OCI-LY7 (cell line): ENCODE measurements around the gene PTGES.

Experiments
- CTCF ChIP-seq: fragments of 200-600 bp; sonication (generic); conservative IDR thresholded peaks from 2 replicates; pipeline ENCODE4 v1.5.1; 2014; ENCODE audit warnings: mild to moderate bottlenecking, antibody characterized with exemption, low read length, moderate library complexity, mixed read lengths
- EZH2phosphoT487 ChIP-seq: fragments of 200-600 bp; sonication (generic); IDR thresholded peaks from 2 replicates; pipeline ENCODE4 v1.6.1; 2018; ENCODE audit warnings: low read depth, borderline replicate concordance, mild to moderate bottlenecking, mixed run types, antibody characterized with exemption, low read length, moderate library complexity, mixed read lengths

GRCh38 chr9:129740666-129741464 lies 12.0 kb downstream of the PTGES start:
- no peak for TF ChIP-seq CTCF
- TF ChIP-seq EZH2phosphoT487 = no peak
